ENCODE data around the gene GPR157. TPM values are rescaled to one million over a fixed set of nuclear protein-coding genes. Genes with fewer than 3 reads are reported as not detected.

Gene GPR157
- total RNA-seq, 2 donors from 2014 or later = 10.3 to 13.0 TPM

- Histone ChIP-seq H3K4me3 (no peak overlapping the region), H3K27ac (peak overlapping the region in 1 of 2 donors; percentile 6), H3K36me3 (no peaks in the 10 kb centered on the region), H3K4me1 (peaks cover 0 to 14% of the 10 kb centered on the region in 2 donors), H3K27me3 (no peaks in the 10 kb centered on the region), H3K9me3 (no peaks in the 10 kb centered on the region)
- no peak for TF ChIP-seq CTCF (IDR thresholded peaks at IDR 0.05)
- peak; percentile 82 for DNase-seq (ENCODE audit: low spot score)
Observed at GRCh38 chr1:9066945-9067807, 61.7 kb downstream of the GPR157 start.

- Histone ChIP-seq H3K36me3 (no peaks in the 10 kb centered on the region), H3K4me3 (no peak overlapping the region), H3K9me3 (no peaks in the 10 kb centered on the region), H3K27me3 (no peaks in the 10 kb centered on the region), H3K4me1 (peaks cover 0 to 14% of the 10 kb centered on the region in 2 donors), H3K27ac (no peak overlapping the region)
- TF ChIP-seq CTCF (IDR thresholded peaks at IDR 0.05) = no peak
- no peak for DNase-seq (ENCODE audit: low spot score)
Observed at GRCh38 chr1:9065213-9065751, 63.6 kb downstream of the GPR157 start.

GRCh38 chr1:9062846-9063245 lies 66.1 kb downstream of the GPR157 start:
- H3K36me3 ChIP-seq = no peaks in the 10 kb centered on the region
- H3K9me3 ChIP-seq = no peaks in the 10 kb centered on the region
- H3K27me3 ChIP-seq = no peaks in the 10 kb centered on the region
- no peak overlapping the region for H3K27ac ChIP-seq
- no peak overlapping the region for H3K4me3 ChIP-seq
- DNase-seq (ENCODE audit: low spot score) = no peak
- no peak for TF ChIP-seq CTCF (IDR thresholded peaks at IDR 0.05)
- no peaks in the 10 kb centered on the region for H3K4me1 ChIP-seq

GRCh38 chr1:9062021-9062471 lies 66.9 kb downstream of the GPR157 start:
- H3K36me3 ChIP-seq = no peaks in the 10 kb centered on the region
- H3K27ac ChIP-seq = no peak overlapping the region
- H3K4me3 ChIP-seq = no peak overlapping the region
- no peaks in the 10 kb centered on the region for H3K9me3 ChIP-seq
- DNase-seq (ENCODE audit: low spot score) = no peak
- TF ChIP-seq CTCF (IDR thresholded peaks at IDR 0.05) = no peak
- no peaks in the 10 kb centered on the region for H3K27me3 ChIP-seq
- no peaks in the 10 kb centered on the region for H3K4me1 ChIP-seq

GRCh38 chr1:9061252-9061960 lies 67.5 kb downstream of the GPR157 start:
- no peaks in the 10 kb centered on the region for H3K27me3 ChIP-seq
- TF ChIP-seq CTCF (IDR thresholded peaks at IDR 0.05) = no peak
- no peaks in the 10 kb centered on the region for H3K36me3 ChIP-seq
- no peaks in the 10 kb centered on the region for H3K9me3 ChIP-seq
- no peak for DNase-seq (ENCODE audit: low spot score)
- no peak overlapping the region for H3K4me3 ChIP-seq
- no peak overlapping the region for H3K27ac ChIP-seq
- H3K4me1 ChIP-seq = no peaks in the 10 kb centered on the region
